Limb (tissue), 2 donors: ENCODE results near the gene KRT28.

Experiments used
- DNase-seq, 2 donors: peaks; one replicate each; pipeline ENCODE4 v3.0.0-alpha.2; 2016; ENCODE audit errors: extremely low spot score in 2 of 2

Gene KRT28

GRCh38 chr17:40799859-40800258, at the start of gene KRT28:
KRT28 (minus strand) TSS chr17:40799959; CDS start chr17:40799893, 66 bp downstream.
- DNase-seq, result no peak

- DNase-seq, result no peak
Observed at GRCh38 chr17:40848583-40849235, 49.0 kb upstream of the KRT28 start.

GRCh38 chr17:40846515-40847144, 46.9 kb upstream of the KRT28 start:
- no peak for DNase-seq

- no peak for DNase-seq
Observed at GRCh38 chr17:40844671-40845107, 44.9 kb upstream of the KRT28 start.

GRCh38 chr17:40843242-40843641, 43.5 kb upstream of the KRT28 start:
- DNase-seq, result no peak

- peak in 1 of 2 donors; percentile 30 for DNase-seq
Observed at GRCh38 chr17:40841246-40841645, 41.5 kb upstream of the KRT28 start.

GRCh38 chr17:40839194-40839593, 39.4 kb upstream of the KRT28 start:
- DNase-seq, result no peak

GRCh38 chr17:40836020-40836419, 36.3 kb upstream of the KRT28 start:
- no peak for DNase-seq

GRCh38 chr17:40833882-40834281, 34.1 kb upstream of the KRT28 start:
- DNase-seq, result no peak

- DNase-seq, result no peak
Observed at GRCh38 chr17:40832840-40833239, 33.1 kb upstream of the KRT28 start.

GRCh38 chr17:40830085-40830776, 30.5 kb upstream of the KRT28 start:
- DNase-seq, result no peak

- DNase-seq, result no peak
Observed at GRCh38 chr17:40828454-40829044, 28.8 kb upstream of the KRT28 start.

- DNase-seq, result no peak
Observed at GRCh38 chr17:40827746-40828453, 28.1 kb upstream of the KRT28 start.

- no peak for DNase-seq
Observed at GRCh38 chr17:40825599-40825998, 25.8 kb upstream of the KRT28 start.

- no peak for DNase-seq
Observed at GRCh38 chr17:40824015-40824832, 24.5 kb upstream of the KRT28 start.

- no peak for DNase-seq
Observed at GRCh38 chr17:40822132-40822812, 22.5 kb upstream of the KRT28 start, which contains the start of gene KRT10. KRT10 (minus strand) TSS chr17:40822614; CDS start chr17:40822585, 29 bp downstream.

GRCh38 chr17:40821536-40821935, 21.8 kb upstream of the KRT28 start:
- no peak for DNase-seq

- DNase-seq, result no peak
Observed at GRCh38 chr17:40820228-40820838, 20.6 kb upstream of the KRT28 start.

- no peak for DNase-seq
Observed at GRCh38 chr17:40819528-40820125, 19.9 kb upstream of the KRT28 start.
